GM23248 (cell line): ENCODE results near the gene EML5. TPM values are rescaled to one million over a fixed set of nuclear protein-coding genes. Genes with fewer than 3 reads are reported as not detected.

Source experiments
- DNase-seq: peaks from one replicate; pipeline ENCODE4 v3.0.0-alpha.2; 2015
- H2AFZ ChIP-seq: fragments of 200-600 bp; sonication (generic); 2 replicates; pipeline ENCODE4 v1.6.1; 2016; ENCODE audit warnings: antibody characterized with exemption
- H3F3A ChIP-seq: fragments of 200-600 bp; sonication (generic); 2 replicates; pipeline ENCODE4 v1.6.1; 2016; ENCODE audit warnings: mild to moderate bottlenecking, antibody characterized with exemption, mixed run types; ENCODE audit not compliant: insufficient read depth
- H3K27ac ChIP-seq: fragments of 200-600 bp; sonication (generic); 2 replicates; pipeline ENCODE4 v1.5.1; 2016; ENCODE audit warnings: mild to moderate bottlenecking
- H3K27me3 ChIP-seq: fragments of 200-600 bp; sonication (generic); replicated peaks from 2 replicates; pipeline ENCODE4 v1.6.1; 2016; ENCODE audit warnings: mild to moderate bottlenecking; ENCODE audit not compliant: insufficient read depth
- H3K36me3 ChIP-seq: fragments of 200-600 bp; sonication (generic); 2 replicates; pipeline ENCODE4 v1.6.1; 2016; ENCODE audit warnings: low read depth, mild to moderate bottlenecking
- H3K4me1 ChIP-seq: fragments of 200-600 bp; sonication (generic); 2 replicates; pipeline ENCODE4 v1.6.1; 2016; ENCODE audit warnings: mild to moderate bottlenecking; ENCODE audit not compliant: insufficient read depth
- H3K4me2 ChIP-seq: fragments of 200-600 bp; sonication (generic); one replicate; pipeline ENCODE4 v1.6.1; 2016; ENCODE audit warnings: mild to moderate bottlenecking; ENCODE audit not compliant: unreplicated experiment
- H3K4me3 ChIP-seq: fragments of 200-600 bp; sonication (generic); 2 replicates; pipeline ENCODE4 v1.5.1; 2016; ENCODE audit warnings: mild to moderate bottlenecking
- H3K79me2 ChIP-seq: fragments of 200-600 bp; sonication (generic); 2 replicates; pipeline ENCODE4 v1.6.1; 2016; ENCODE audit warnings: mild to moderate bottlenecking; ENCODE audit not compliant: insufficient read depth
- H3K9ac ChIP-seq: fragments of 200-600 bp; sonication (generic); 2 replicates; pipeline ENCODE4 v1.6.1; 2016; ENCODE audit warnings: mild to moderate bottlenecking
- H3K9me2 ChIP-seq: fragments of 200-600 bp; sonication (generic); 2 replicates; pipeline ENCODE4 v1.6.1; 2016; ENCODE audit warnings: mixed run types, mild to moderate bottlenecking, moderate library complexity; ENCODE audit not compliant: insufficient read depth
- H3K9me3 ChIP-seq: fragments of 200-600 bp; sonication (generic); one replicate; pipeline ENCODE4 v1.6.1; 2017; ENCODE audit warnings: low read depth
- H4K20me1 ChIP-seq: fragments of 200-600 bp; sonication (generic); 2 replicates; pipeline ENCODE4 v1.6.0; 2016; ENCODE audit not compliant: insufficient read depth
- EZH2 ChIP-seq: fragments of 200-600 bp; sonication (generic); IDR thresholded peaks from 2 replicates; pipeline ENCODE4 v1.6.1; 2018; ENCODE audit warnings: antibody characterized with exemption, mild to moderate bottlenecking; ENCODE audit not compliant: insufficient read depth, poor library complexity, severe bottlenecking
- EZH2phosphoT487 ChIP-seq: fragments of 200-600 bp; sonication (generic); IDR thresholded peaks from 2 replicates; pipeline ENCODE4 v1.6.1; 2018; ENCODE audit warnings: antibody characterized with exemption, moderate library complexity, mild to moderate bottlenecking, low read depth; ENCODE audit not compliant: insufficient read depth
- WGBS, 2 experiments: methylation state at CpG; one replicate each; pipeline ENCODE4 v1.1.6; 2015 to 2017; ENCODE audit warnings: low lambda C conversion rate in 2 of 2, low coverage in 1 of 2; ENCODE audit errors: missing lambda C conversion rate in 2 of 2; 5-methylcytosine and 5-hydroxymethylcytosine counted together
- in situ Hi-C: fragments of 300-500 bp; cut with MboI; formaldehyde crosslinking; loops from 2 replicates; pipeline ENCODE4 v1.15.0; 2020
- polyA plus RNA-seq: library from polyadenylated mRNA; unstranded; fragments of >200 nt; fragmentation: Nextera tagmentation; extraction: Ambion mirVana; gene quantifications from 2 replicates; pipeline ENCODE4 v1.2.1, GENCODE V29; 2016
- total RNA-seq: library from RNA; depleted of rRNA; stranded (reverse); fragments of >200 nt; shearing (Covaris generic); gene quantifications from 2 replicates; pipeline ENCODE4 v1.2.3, GENCODE V29; 2014; rRNA removed

EML5 gene
- total RNA-seq (under 0.01 TPM in 1 of 2 replicates, not detected in the other), polyA plus RNA-seq (0.25 TPM in 1 of 2 replicates, not detected in the other)

GRCh38 chr14:88792473-88793258, at the start of gene EML5:
EML5 (minus strand) TSS chr14:88792953; CDS start chr14:88792503, 450 bp downstream.
- in situ Hi-C loops, result no loop called here

GRCh38 chr14:88842414-88842813, 49.7 kb upstream of the EML5 start:
- Histone ChIP-seq H3K27ac (no peak overlapping the region), H3K4me1 (peaks cover 18% of the 10 kb centered on the region), H3K9ac (no peak overlapping the region), H4K20me1 (no peaks in the 10 kb centered on the region), H3K4me3 (no peak overlapping the region), H3K4me2 (peak overlapping the region; percentile 45), H3K27me3 (no peaks in the 10 kb centered on the region), H2AFZ (no peak overlapping the region), H3F3A (0 out of 2 replicates have a peak, but pooled peaks cover 5% of the 10 kb centered on the region), H3K36me3 (peaks cover 5% of the 10 kb centered on the region; the same call in 1 of the 2 replicates), H3K79me2 (peaks cover 27% of the 10 kb centered on the region), H3K9me2 (no peaks in the 10 kb centered on the region), H3K9me3 (no peaks in the 10 kb centered on the region)
- 96 to 100% methylated on average over 1 of the region's 1 CpG for WGBS, 2 experiments
- no peak for DNase-seq
- TF ChIP-seq EZH2phosphoT487, result no peak
- no peak for TF ChIP-seq EZH2
- in situ Hi-C loops, result no loop called here

More at GRCh38 chr14:88792473-88793258, at the start of gene EML5:
- H3K9me2 ChIP-seq, result no peaks in the 10 kb centered on the region
- H4K20me1 ChIP-seq, result no peaks in the 10 kb centered on the region
- H2AFZ ChIP-seq, result peak within 1 kb of the TSS; percentile 75
- no peaks in the 10 kb centered on the region for H3K79me2 ChIP-seq
- H3K36me3 ChIP-seq, result no peaks in the 10 kb centered on the region
- H3K27me3 ChIP-seq, result peaks cover 26% of the 10 kb centered on the region
- H3K4me2 ChIP-seq, result peak within 1 kb of the TSS; percentile 62
- TF ChIP-seq EZH2phosphoT487, result no peak
- TF ChIP-seq EZH2, result no peak
- H3K4me1 ChIP-seq, result no peaks in the 10 kb centered on the region
- H3K27ac ChIP-seq, result no peak within 1 kb of the TSS
- no peaks in the 10 kb centered on the region for H3K9me3 ChIP-seq
- H3K9ac ChIP-seq, result peak within 1 kb of the TSS; percentile 13; the same call in 1 of the 2 replicates
- H3K4me3 ChIP-seq, result peak within 1 kb of the TSS; percentile 69
- WGBS, 2 experiments, result 2 to 3% methylated on average over 78 to 85 of the region's 111 CpGs
- DNase-seq, result peak; percentile 81
- H3F3A ChIP-seq, result no peaks in the 10 kb centered on the region

- Histone ChIP-seq H3K27me3 (no peaks in the 10 kb centered on the region), H3K4me2 (peak overlapping the region; percentile 45), H3K36me3 (peaks cover 5% of the 10 kb centered on the region; the same call in 1 of the 2 replicates), H3K9ac (no peak overlapping the region), H3K27ac (no peak overlapping the region), H3K4me3 (0 out of 2 replicates have a peak overlapping the region, but pooled peaks have one; percentile 11), H4K20me1 (no peaks in the 10 kb centered on the region), H3K9me3 (no peaks in the 10 kb centered on the region), H3K4me1 (peaks cover 17% of the 10 kb centered on the region), H3K79me2 (peaks cover 34% of the 10 kb centered on the region), H3K9me2 (no peaks in the 10 kb centered on the region), H3F3A (0 out of 2 replicates have a peak, but pooled peaks cover 5% of the 10 kb centered on the region), H2AFZ (no peak overlapping the region)
- DNase-seq, result peak; percentile 33
- WGBS, 2 experiments, result 29 to 43% methylated on average over 1 of the region's 1 CpG
- TF ChIP-seq EZH2phosphoT487, result no peak
- TF ChIP-seq EZH2, result no peak
- in situ Hi-C loops, result no loop called here
These were observed 49.0 kb upstream of the EML5 start for GRCh38 chr14:88841741-88842140.

- H3K36me3 ChIP-seq, result peaks cover 5% of the 10 kb centered on the region; the same call in 1 of the 2 replicates
- no peak overlapping the region for H3K9ac ChIP-seq
- H3K27ac ChIP-seq, result no peak overlapping the region
- no peak overlapping the region for H2AFZ ChIP-seq
- H3K27me3 ChIP-seq, result no peaks in the 10 kb centered on the region
- H3K79me2 ChIP-seq, result peaks cover 42% of the 10 kb centered on the region
- 93% methylated on average over 5 of the region's 5 CpGs for WGBS, 2 experiments
- no peaks in the 10 kb centered on the region for H3K9me2 ChIP-seq
- in situ Hi-C loops, result no loop called here
- H3K4me3 ChIP-seq, result no peak overlapping the region
- DNase-seq, result no peak
- H3K9me3 ChIP-seq, result no peaks in the 10 kb centered on the region
- H3K4me1 ChIP-seq, result peaks cover 23% of the 10 kb centered on the region
- no peaks in the 10 kb centered on the region for H4K20me1 ChIP-seq
- TF ChIP-seq EZH2phosphoT487, result no peak
- TF ChIP-seq EZH2, result no peak
- no peak overlapping the region for H3K4me2 ChIP-seq
- 0 out of 2 replicates have a peak, but pooled peaks cover 10% of the 10 kb centered on the region for H3F3A ChIP-seq
These were observed 48.2 kb upstream of the EML5 start for GRCh38 chr14:88840926-88841325.
